ENCODE results near the gene RGP1.

The RGP1 gene

GRCh38 chr9:35748242-35748857 lies 737 bp upstream of the RGP1 start:
- Histone ChIP-seq H3K36me3 (ENCODE audit: insufficient read depth, low read length) (peaks cover 45% of the 10 kb centered on the region), H3K9me3 (replicated peaks; ENCODE audit: low read length) (no peaks in the 10 kb centered on the region), H3K4me1 (ENCODE audit: control insufficient read depth, insufficient read depth, low read length) (peaks cover 32% of the 10 kb centered on the region), H3K9ac (ENCODE audit: low read depth, low read length) (peak overlapping the region; percentile 94), H3K4me2 (ENCODE audit: low read length) (peak overlapping the region; percentile 89), H3K4me3 (ENCODE audit: low read length) (peak overlapping the region; percentile 89), H3K27me3 (ENCODE audit: control insufficient read depth, insufficient read depth, low read length) (no peaks in the 10 kb centered on the region)

GRCh38 chr9:35749515-35750255 lies 598 bp downstream of the RGP1 start:
- Histone ChIP-seq H3K36me3 (ENCODE audit: insufficient read depth, low read length) (peaks cover 43% of the 10 kb centered on the region), H3K9me3 (replicated peaks; ENCODE audit: low read length) (no peaks in the 10 kb centered on the region), H3K4me3 (ENCODE audit: low read length) (peak overlapping the region; percentile 89), H3K9ac (ENCODE audit: low read depth, low read length) (peak overlapping the region; percentile 94), H3K4me1 (ENCODE audit: control insufficient read depth, insufficient read depth, low read length) (peaks cover 32% of the 10 kb centered on the region), H3K4me2 (ENCODE audit: low read length) (peak overlapping the region; percentile 89), H3K27me3 (ENCODE audit: control insufficient read depth, insufficient read depth, low read length) (no peaks in the 10 kb centered on the region)

GRCh38 chr9:35750256-35750531 lies 1.1 kb downstream of the RGP1 start:
- Histone ChIP-seq H3K9me3 (replicated peaks; ENCODE audit: low read length) (no peaks in the 10 kb centered on the region), H3K27me3 (ENCODE audit: control insufficient read depth, insufficient read depth, low read length) (no peaks in the 10 kb centered on the region), H3K4me2 (ENCODE audit: low read length) (peak overlapping the region; percentile 89), H3K4me1 (ENCODE audit: control insufficient read depth, insufficient read depth, low read length) (peaks cover 32% of the 10 kb centered on the region), H3K36me3 (ENCODE audit: insufficient read depth, low read length) (peaks cover 43% of the 10 kb centered on the region), H3K4me3 (ENCODE audit: low read length) (peak overlapping the region; percentile 89), H3K9ac (ENCODE audit: low read depth, low read length) (peak overlapping the region; percentile 94)

- Histone ChIP-seq H3K4me1 (ENCODE audit: control insufficient read depth, insufficient read depth, low read length) (peaks cover 25% of the 10 kb centered on the region), H3K4me3 (ENCODE audit: low read length) (no peak overlapping the region), H3K36me3 (ENCODE audit: insufficient read depth, low read length) (peaks cover 43% of the 10 kb centered on the region), H3K27me3 (ENCODE audit: control insufficient read depth, insufficient read depth, low read length) (no peaks in the 10 kb centered on the region), H3K4me2 (ENCODE audit: low read length) (no peak overlapping the region), H3K9me3 (replicated peaks; ENCODE audit: low read length) (no peaks in the 10 kb centered on the region), H3K9ac (ENCODE audit: low read depth, low read length) (no peak overlapping the region)
These were observed 4.4 kb downstream of the RGP1 start for GRCh38 chr9:35753466-35753865.

- H3K4me1 ChIP-seq (ENCODE audit: control insufficient read depth, insufficient read depth, low read length): peaks cover 25% of the 10 kb centered on the region
- no peak within 1 kb of the TSS for H3K9ac ChIP-seq (ENCODE audit: low read depth, low read length)
These were observed 5.2 kb downstream of the RGP1 start, which contains the start of gene MSMP for GRCh38 chr9:35754264-35754663. MSMP (minus strand) TSS chr9:35754276; CDS start chr9:35754129, 147 bp downstream.

GRCh38 chr9:35755071-35755470 lies 6.0 kb downstream of the RGP1 start:
- Histone ChIP-seq H3K27me3 (ENCODE audit: control insufficient read depth, insufficient read depth, low read length) (no peaks in the 10 kb centered on the region), H3K4me3 (ENCODE audit: low read length) (no peak overlapping the region), H3K9me3 (replicated peaks; ENCODE audit: low read length) (no peaks in the 10 kb centered on the region), H3K36me3 (ENCODE audit: insufficient read depth, low read length) (peaks cover 43% of the 10 kb centered on the region), H3K4me2 (ENCODE audit: low read length) (no peak overlapping the region), H3K9ac (ENCODE audit: low read depth, low read length) (no peak overlapping the region), H3K4me1 (ENCODE audit: control insufficient read depth, insufficient read depth, low read length) (peaks cover 20% of the 10 kb centered on the region)

More at GRCh38 chr9:35754264-35754663, 5.2 kb downstream of the RGP1 start, which contains the start of gene MSMP:
- no peak within 1 kb of the TSS for H3K4me3 ChIP-seq (ENCODE audit: low read length)
- peaks cover 43% of the 10 kb centered on the region for H3K36me3 ChIP-seq (ENCODE audit: insufficient read depth, low read length)
- H3K4me2 ChIP-seq (ENCODE audit: low read length): no peak within 1 kb of the TSS
- H3K9me3 ChIP-seq (replicated peaks; ENCODE audit: low read length): no peaks in the 10 kb centered on the region
- H3K27me3 ChIP-seq (ENCODE audit: control insufficient read depth, insufficient read depth, low read length): no peaks in the 10 kb centered on the region

GRCh38 chr9:35756275-35757225 lies 7.5 kb downstream of the RGP1 start:
- Histone ChIP-seq H3K27me3 (ENCODE audit: control insufficient read depth, insufficient read depth, low read length) (no peaks in the 10 kb centered on the region), H3K4me3 (ENCODE audit: low read length) (peak overlapping the region; percentile 62), H3K9ac (ENCODE audit: low read depth, low read length) (no peak overlapping the region), H3K4me2 (ENCODE audit: low read length) (peak overlapping the region; percentile 83), H3K9me3 (replicated peaks; ENCODE audit: low read length) (no peaks in the 10 kb centered on the region), H3K4me1 (ENCODE audit: control insufficient read depth, insufficient read depth, low read length) (peaks cover 23% of the 10 kb centered on the region), H3K36me3 (ENCODE audit: insufficient read depth, low read length) (peaks cover 31% of the 10 kb centered on the region)

- Histone ChIP-seq H3K36me3 (ENCODE audit: insufficient read depth, low read length) (peaks cover 23% of the 10 kb centered on the region), H3K27me3 (ENCODE audit: control insufficient read depth, insufficient read depth, low read length) (no peaks in the 10 kb centered on the region), H3K4me1 (ENCODE audit: control insufficient read depth, insufficient read depth, low read length) (peaks cover 23% of the 10 kb centered on the region), H3K9me3 (replicated peaks; ENCODE audit: low read length) (no peaks in the 10 kb centered on the region), H3K4me2 (ENCODE audit: low read length) (peak overlapping the region; percentile 83), H3K9ac (ENCODE audit: low read depth, low read length) (no peak overlapping the region), H3K4me3 (ENCODE audit: low read length) (peak overlapping the region; percentile 37)
These were observed 8.3 kb downstream of the RGP1 start for GRCh38 chr9:35757226-35757891.

GRCh38 chr9:35757892-35758275 lies 8.8 kb downstream of the RGP1 start:
- Histone ChIP-seq H3K4me1 (ENCODE audit: control insufficient read depth, insufficient read depth, low read length) (peaks cover 23% of the 10 kb centered on the region), H3K4me3 (ENCODE audit: low read length) (no peak overlapping the region), H3K36me3 (ENCODE audit: insufficient read depth, low read length) (peaks cover 18% of the 10 kb centered on the region), H3K4me2 (ENCODE audit: low read length) (no peak overlapping the region), H3K9ac (ENCODE audit: low read depth, low read length) (no peak overlapping the region), H3K9me3 (replicated peaks; ENCODE audit: low read length) (no peaks in the 10 kb centered on the region), H3K27me3 (ENCODE audit: control insufficient read depth, insufficient read depth, low read length) (no peaks in the 10 kb centered on the region)

GRCh38 chr9:35758475-35759050 lies 9.5 kb downstream of the RGP1 start:
- H3K36me3 ChIP-seq (ENCODE audit: insufficient read depth, low read length): peaks cover 11% of the 10 kb centered on the region
- no peak overlapping the region for H3K9ac ChIP-seq (ENCODE audit: low read depth, low read length)
- no peak overlapping the region for H3K4me2 ChIP-seq (ENCODE audit: low read length)
- peaks cover 23% of the 10 kb centered on the region for H3K4me1 ChIP-seq (ENCODE audit: control insufficient read depth, insufficient read depth, low read length)
- H3K4me3 ChIP-seq (ENCODE audit: low read length): no peak overlapping the region
- no peaks in the 10 kb centered on the region for H3K9me3 ChIP-seq (replicated peaks; ENCODE audit: low read length)
- no peaks in the 10 kb centered on the region for H3K27me3 ChIP-seq (ENCODE audit: control insufficient read depth, insufficient read depth, low read length)
